Fibroblast of skin of back (primary cell): ENCODE measurements around the gene NNT. TPM values are rescaled to one million over a fixed set of nuclear protein-coding genes. Genes with fewer than 3 reads are reported as not detected.
"Not testable (repeated sequence)": the region's sequence is repeated elsewhere in the genome, so short reads cannot be mapped to it uniquely, and the experiment has no call there.

Source experiments
- DNase-seq: peaks from one replicate; pipeline ENCODE4 v3.0.0-alpha.2; 2013
- polyA plus RNA-seq, 2 experiments: library from polyadenylated mRNA; unstranded; fragments of 120-200 nt; gene quantifications; one replicate each; pipeline ENCODE4 v1.2.1, GENCODE V29; 2013; ENCODE audit not compliant: insufficient read length in 2 of 2

Gene NNT
- polyA plus RNA-seq (2013, experiment 1 of 2; ENCODE audit: insufficient read length), result 53.5 TPM
- 57.2 TPM for polyA plus RNA-seq (2013, experiment 2 of 2; ENCODE audit: insufficient read length)

GRCh38 chr5:43602461-43603343 lies at the start of gene NNT:
TSS of gene NNT (plus strand) at chr5:43603180. CDS start at chr5:43609196, 6,016 bp downstream.
- DNase-seq, result peak; percentile 60

- peak; percentile 26 for DNase-seq
These were observed 49.6 kb upstream of the NNT start for GRCh38 chr5:43553381-43553780.

- no peak for DNase-seq
These were observed 48.5 kb upstream of the NNT start for GRCh38 chr5:43554497-43554896.

GRCh38 chr5:43555895-43556606 lies 46.9 kb upstream of the NNT start:
- DNase-seq, result peak; percentile 40

- DNase-seq, result not testable (repeated sequence)
These were observed 46.4 kb upstream of the NNT start for GRCh38 chr5:43556607-43556856.

- DNase-seq, result peak; percentile 89
These were observed 46.0 kb upstream of the NNT start, which contains the start of gene PAIP1 for GRCh38 chr5:43556857-43557542. TSS of gene PAIP1 (minus strand) at chr5:43557077. CDS start at chr5:43556846, 231 bp downstream.

- DNase-seq, result peak; percentile 71
These were observed 42.9 kb upstream of the NNT start for GRCh38 chr5:43560128-43560527.

GRCh38 chr5:43561356-43561755 lies 41.6 kb upstream of the NNT start:
- DNase-seq, result peak; percentile 52

- DNase-seq, result no peak
These were observed 39.7 kb upstream of the NNT start for GRCh38 chr5:43563321-43563720.

GRCh38 chr5:43564289-43564850 lies 38.6 kb upstream of the NNT start:
- DNase-seq, result no peak

GRCh38 chr5:43565043-43565442 lies 37.9 kb upstream of the NNT start:
- no peak for DNase-seq

- DNase-seq, result no peak
These were observed 35.0 kb upstream of the NNT start for GRCh38 chr5:43567967-43568366.

GRCh38 chr5:43569236-43569746 lies 33.7 kb upstream of the NNT start:
- DNase-seq, result no peak

GRCh38 chr5:43570450-43571158 lies 32.4 kb upstream of the NNT start:
- no peak for DNase-seq

- DNase-seq, result no peak
These were observed 31.7 kb upstream of the NNT start for GRCh38 chr5:43571237-43571636.

GRCh38 chr5:43572357-43572756 lies 30.6 kb upstream of the NNT start:
- no peak for DNase-seq

GRCh38 chr5:43573058-43573457 lies 29.9 kb upstream of the NNT start:
- DNase-seq, result peak; percentile 69

GRCh38 chr5:43580402-43581210 lies 22.4 kb upstream of the NNT start:
- DNase-seq, result not testable (repeated sequence)

GRCh38 chr5:43581398-43581797 lies 21.6 kb upstream of the NNT start:
- no peak for DNase-seq

GRCh38 chr5:43582082-43583005 lies 20.6 kb upstream of the NNT start:
- DNase-seq, result no peak
